CD1c-positive myeloid dendritic cell (primary cell): ENCODE measurements around the gene CLEC3B.
"Not testable (repeated sequence)": the region's sequence is repeated elsewhere in the genome, so short reads cannot be mapped to it uniquely, and the experiment has no call there.

Source experiments
- DNase-seq: peaks from one replicate; pipeline ENCODE4 v3.0.0-alpha.2; 2016; ENCODE audit errors: extremely low spot score

CLEC3B gene

DNA sequence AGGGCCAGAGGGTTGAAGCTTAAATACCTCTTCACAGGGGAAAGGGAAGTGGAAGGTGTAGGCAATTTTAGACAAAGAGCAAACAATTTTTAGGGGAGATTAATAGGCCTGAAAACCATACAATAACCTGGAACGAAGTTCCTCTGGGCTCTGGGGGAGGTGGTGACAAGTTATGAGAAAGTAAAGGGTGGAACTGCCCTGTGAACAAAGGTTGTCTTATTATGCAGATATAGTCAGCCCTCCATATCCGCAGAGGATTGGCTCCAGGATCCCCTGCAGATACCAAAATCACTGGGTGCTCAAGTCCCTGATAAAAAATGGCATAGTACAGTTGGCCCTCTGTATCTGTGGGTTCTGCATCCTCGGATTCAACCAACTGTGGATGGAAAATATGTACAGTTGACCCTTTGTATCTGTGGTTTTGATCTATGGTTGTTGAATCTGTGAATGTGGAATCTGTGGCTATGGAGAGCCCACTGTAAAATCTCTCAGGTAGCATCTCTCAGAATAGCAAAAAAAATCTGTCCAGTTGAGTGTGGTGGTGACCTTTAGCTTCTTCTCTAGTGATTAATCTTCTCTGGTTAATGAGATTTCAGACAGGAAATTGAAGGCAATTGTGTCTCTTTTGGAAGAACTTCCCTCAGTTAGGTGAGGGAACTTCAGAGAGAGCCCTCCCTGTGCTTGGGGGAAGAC is 40.2 kb downstream of the CLEC3B start:
- DNase-seq, result peak; percentile 25

DNA sequence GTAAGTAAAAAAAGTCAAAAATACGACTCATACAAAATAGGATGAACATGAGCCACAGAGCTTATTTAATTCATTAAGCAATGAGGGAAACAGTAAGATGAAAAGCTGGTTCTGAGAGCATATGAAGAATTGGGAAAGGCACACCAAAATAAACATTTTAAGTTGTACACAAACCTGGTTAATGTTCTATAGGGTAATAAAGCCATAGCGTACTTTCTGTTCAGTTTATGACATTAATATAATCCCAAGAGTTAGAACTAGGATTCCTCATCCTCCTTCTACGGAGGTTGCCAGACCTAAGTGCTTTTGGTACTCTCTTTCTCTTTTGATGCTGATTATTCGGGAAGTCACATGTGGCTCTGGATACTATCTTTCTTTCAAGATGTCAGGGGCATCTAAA is 41.4 kb downstream of the CLEC3B start:
- no peak for DNase-seq

DNA sequence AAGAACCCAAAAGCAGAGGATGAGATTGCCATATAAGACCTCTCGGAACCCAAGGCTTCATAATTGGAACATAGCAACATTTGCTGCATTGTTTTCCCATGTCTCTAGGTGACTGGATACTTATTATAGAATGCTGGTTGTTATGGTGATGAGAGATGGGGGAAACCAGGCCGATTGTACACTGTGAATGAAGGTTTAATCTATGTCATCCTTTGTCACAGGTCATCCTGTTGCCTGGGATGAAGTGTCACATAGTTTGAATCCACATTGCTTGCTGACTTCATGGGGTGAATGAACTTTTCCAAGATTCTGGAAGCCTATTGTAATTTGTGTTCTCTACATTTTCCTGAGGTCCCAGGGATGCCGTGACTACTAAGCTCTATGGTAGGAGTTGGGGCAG is 41.8 kb downstream of the CLEC3B start:
- DNase-seq, result no peak

DNA sequence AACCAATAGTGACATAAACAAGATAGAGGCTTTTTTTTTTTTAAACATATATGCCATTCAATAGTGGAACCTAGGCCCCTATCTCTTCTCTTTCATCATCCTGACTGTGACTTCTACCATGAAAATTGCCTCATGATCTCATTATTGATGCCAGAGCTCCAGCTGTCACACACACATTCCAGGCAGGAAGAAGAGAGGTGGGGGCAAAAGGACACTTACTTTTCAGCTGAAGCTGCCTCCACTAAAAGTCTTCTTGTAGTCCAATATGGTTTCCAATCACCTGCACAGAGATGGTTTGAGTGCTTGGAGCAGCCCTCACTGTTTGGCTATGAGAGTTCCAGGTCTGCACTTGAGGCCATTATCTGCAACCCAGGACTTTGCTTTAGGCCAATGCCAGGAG is 45.0 kb downstream of the CLEC3B start:
- DNase-seq, result no peak

DNA sequence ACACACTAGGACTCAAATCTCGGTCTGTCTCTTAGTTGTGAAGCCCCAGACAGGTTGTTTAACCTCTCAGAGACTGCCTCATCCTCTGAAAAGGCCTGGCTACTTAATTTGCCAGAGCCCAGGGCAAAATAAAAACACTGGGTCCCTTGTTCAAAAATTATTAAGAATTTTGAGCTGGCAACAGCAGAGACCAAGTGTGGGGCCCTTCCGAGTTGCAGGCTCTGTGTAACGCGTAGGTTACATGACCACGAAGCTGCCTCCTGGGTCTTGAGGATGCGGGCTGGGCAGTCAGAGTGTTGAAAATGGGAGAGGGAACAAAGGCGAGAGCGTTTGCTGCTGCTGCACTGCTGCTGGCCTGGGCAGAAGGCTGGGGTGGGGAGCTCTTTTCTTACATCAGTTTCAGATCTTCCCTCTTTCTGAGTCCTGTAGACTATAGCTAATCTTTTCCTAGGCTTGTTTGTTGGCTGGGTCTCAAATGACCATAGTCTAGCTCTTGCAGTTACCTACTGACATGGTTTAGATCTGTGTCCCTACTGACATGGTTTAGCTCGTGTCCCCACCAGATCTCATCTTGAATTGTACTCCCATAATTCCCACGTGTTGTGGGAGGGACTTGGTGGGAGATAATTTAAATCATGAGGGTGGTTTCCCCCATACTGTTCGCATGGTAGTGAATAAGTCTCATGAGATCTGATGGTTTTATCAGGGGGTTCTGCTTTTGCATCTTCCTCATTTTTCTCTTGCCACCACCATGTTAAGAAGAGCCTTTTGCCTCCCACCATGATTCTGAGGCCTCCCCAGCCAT is 49.9 kb downstream of the CLEC3B start:
- peak; percentile 74 for DNase-seq

DNA sequence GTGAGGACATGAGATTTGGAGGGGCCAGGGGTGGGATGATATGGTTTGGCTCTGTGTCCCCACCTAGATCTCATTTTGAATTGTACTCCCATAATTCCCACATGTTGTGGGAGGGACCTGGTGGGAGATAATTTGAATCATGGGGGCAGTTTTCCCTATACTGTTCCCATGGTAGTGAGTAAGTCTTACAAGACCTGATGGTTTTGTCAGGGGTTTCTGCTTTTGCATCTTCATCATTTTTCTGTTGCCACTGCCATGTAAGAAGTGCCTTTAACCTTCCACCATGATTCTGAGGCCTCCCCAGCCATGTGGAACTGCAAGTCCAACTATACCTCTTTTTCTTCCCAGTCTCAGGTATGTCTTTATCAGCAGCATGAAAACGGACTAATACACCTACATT is 52.2 kb downstream of the CLEC3B start:
- DNase-seq, result not testable (repeated sequence)

DNA sequence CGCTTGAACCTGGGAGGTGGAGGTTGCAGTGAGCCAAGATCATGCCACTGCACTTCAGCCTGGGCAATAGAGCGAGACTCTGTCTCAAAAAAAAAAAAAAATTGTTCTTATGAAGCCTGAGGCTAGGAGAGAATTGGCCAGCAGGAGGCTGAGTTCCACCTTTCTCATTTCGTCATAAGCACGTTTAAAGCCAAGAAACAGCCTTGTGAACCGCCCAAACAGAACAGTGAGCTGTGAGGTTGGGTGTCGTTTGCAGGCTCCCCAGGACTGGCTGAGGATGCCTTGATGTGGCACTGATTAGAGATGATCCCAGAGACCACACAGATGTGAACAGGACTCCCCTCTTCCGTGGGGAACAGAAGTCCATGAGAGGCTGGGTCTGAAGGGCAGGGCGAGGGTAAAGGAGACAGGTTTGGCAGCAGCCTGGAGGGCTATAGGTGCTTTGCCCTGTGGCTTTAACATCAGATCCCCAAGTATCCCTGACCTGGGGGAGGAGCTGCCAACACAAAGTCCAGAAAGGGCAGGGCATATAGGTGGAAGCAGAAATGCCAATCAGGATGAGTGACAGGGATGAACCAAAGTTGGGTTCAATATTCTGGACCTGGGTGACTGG is 52.9 kb downstream of the CLEC3B start:
- peak; percentile 33 for DNase-seq

DNA sequence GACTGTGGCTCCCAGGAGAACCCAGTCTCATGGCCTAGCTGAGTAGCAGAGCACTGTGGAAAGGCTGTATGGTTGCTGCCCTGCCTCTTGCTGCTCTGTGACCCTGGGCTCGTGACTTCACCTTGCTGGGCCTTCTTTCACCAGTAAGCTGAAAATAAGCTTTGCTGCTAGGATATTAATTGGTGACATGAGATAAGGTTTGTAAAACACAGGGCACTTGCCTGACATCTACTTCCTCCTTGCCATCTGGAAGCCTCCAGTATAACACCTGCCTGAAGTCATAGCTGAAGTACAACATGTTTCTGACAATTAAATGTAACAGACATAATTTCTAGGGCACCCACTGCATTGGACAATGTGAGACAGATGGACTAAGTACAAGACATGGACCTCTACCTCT is 53.6 kb downstream of the CLEC3B start:
- DNase-seq, result no peak

DNA sequence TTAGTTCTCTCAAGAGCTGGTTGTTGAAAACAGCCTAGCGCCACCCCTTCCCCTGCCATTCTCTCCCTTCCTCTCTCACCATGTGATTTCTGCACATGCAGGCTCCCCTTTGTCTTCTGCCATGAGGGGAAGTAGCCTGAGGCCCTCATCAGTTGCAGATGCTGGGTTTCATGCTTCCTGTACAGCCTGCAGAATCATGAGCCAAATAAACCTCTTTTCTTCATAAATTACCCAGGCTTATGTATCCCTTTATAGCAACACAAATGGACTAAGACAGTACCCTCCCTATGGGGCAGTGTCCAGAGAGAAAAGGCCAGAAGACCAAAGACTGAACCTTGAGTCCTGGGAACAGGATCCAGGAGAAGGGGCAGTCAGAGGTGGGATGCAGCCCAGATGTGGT is 54.7 kb downstream of the CLEC3B start:
- no peak for DNase-seq

DNA sequence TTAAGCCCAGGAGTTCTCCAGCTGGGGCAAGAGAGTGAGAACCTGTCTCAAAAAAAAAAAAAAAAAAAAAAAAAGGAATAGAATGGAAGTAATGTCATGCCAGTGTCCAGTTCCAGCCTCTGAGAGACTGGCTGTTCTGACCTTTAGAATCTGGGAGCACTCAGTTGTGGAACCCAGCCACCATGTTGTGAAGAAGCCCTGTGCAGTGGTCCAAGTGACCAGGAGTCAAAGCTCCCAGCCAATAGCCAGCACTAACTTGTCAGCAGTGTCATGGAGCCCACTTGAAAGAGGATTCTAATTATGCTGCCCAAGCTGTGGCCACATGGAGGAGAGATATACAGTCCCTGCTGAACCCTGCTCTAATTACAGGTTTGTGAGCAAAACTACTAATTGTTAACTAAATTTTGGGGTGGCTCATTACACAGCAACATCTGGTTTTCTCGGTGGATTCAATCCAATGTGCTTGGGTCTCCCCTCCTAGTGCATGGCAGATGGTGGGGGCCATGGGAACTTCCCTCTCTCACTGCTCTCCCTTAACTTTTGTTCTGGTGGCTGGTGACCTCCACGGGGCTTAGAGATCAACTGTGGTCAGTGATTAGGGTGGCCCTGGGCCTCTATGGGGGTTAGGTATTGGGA is 55.5 kb downstream of the CLEC3B start:
- no peak for DNase-seq

DNA sequence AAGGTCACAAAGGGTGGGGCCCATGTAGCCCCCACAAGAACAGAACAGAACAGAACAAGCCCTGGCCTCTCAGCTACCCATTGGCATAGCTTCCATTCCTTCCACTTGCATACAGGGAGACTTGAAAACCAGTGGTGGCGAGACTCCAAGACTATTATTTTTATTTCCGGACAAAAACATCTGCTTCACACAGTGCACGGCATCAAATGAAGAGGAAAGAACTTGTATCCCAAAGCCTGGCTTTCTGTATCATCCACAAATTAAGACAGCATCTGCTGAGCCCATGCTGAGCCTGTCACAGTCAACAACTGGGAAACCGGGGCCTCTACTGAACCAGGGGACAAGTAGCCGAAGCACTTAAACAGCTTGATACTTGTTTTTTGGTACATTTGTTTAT is 56.0 kb downstream of the CLEC3B start:
- no peak for DNase-seq

DNA sequence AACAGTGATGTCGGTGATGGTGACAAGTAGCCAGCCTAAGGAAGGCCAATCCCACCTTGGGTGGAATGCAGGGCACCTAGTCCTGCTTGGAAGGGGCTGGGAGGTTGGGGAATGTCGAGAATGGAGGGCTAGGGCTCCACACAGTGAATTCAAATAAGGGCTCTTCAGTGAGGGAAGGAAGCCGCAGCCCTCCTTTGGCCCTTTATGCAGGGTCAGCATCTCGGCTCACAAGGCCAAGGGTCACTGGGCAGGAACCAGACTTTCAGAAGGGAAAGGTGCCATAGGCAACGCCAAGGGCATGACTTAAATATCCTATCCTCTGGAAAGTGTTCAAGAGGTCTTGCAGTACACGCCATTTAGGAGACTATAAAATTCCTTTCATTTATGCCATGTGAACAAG is 56.9 kb downstream of the CLEC3B start:
- no peak for DNase-seq

DNA sequence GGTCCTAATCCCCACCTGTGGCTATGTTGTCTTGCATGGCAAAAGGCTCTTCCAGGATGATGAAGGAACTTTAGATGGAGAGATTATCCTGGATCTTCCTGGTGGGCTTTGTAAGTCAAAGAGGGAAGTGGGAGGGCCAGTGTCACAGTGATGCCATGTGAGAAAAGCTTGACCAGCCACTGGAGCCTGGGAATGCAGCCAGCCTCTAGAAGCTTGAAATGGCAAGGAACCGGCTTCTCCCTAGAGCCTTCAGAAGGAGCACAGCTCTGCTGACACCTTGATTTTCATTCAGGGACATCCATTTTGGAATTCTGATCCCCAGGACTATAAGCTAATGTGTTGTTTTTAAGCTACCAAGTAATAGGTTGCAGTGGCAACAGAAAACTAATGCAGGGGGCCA is 58.3 kb downstream of the CLEC3B start:
- no peak for DNase-seq

DNA sequence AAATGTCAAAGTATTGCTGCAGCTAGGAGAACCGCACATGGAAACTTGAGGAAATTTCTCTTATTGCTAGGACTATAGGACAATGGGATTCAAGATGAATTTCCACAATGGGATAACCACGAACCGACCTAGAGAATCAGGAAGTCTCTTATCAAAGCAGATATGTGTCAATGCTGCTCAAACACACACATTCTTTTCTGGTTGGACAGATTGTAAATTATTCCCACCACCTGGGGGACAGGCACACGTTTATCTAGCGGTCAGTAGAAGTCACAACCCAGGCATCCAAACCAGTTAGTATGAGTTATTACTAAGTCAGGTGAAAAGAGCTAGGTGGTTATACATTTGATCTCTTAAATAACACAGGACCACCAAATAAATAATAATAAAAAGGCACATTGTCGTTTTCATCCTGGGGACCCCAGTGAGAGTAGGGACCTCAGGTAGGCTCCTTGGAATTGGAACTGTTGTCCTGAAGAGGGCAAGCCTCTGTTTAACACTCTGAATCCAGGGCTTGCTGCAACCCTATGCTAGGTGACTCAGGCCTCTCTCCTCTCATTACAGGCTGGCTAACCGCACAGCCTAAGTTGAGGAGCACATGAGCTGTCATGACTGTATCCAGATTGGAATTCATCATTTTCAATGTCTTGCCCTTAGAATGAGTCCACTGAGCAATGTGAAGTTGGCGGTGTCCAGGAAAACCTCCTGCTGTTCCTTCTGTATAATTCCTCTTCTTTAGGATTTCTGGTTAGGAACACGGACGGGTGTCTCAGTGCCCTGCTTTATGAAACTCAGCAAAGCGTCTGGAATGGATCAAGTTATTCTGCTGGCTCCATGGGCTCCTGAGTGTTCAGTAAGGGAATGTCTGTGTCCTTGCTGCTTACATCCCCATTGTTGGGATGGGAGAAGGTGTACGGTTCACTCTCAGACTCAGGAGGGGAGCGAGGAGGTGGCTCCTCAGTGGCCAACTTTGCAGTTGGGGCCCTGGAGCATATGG is 59.0 kb downstream of the CLEC3B start:
- no peak for DNase-seq
